GM12875 (cell line): ENCODE measurements around the gene THSD4.

Source experiments
- H3K4me3 ChIP-seq: one replicate; pipeline ENCODE4 v1.5.1; 2011; ENCODE audit warnings: low read depth, low read length, control low read depth
- TF ChIP-seq, protein P1 (sequence below): IDR thresholded peaks from 2 replicates; pipeline ENCODE4 v1.5.1; 2011; ENCODE audit warnings: low read depth, mild to moderate bottlenecking, control low read depth, inconsistent platforms, low read length, moderate library complexity, borderline replicate concordance; ENCODE audit not compliant: insufficient read depth

THSD4 gene

GRCh38 chr15:71585159-71585558 lies 469.9 kb downstream of the THSD4 start:
- TF ChIP-seq, protein P1, sequence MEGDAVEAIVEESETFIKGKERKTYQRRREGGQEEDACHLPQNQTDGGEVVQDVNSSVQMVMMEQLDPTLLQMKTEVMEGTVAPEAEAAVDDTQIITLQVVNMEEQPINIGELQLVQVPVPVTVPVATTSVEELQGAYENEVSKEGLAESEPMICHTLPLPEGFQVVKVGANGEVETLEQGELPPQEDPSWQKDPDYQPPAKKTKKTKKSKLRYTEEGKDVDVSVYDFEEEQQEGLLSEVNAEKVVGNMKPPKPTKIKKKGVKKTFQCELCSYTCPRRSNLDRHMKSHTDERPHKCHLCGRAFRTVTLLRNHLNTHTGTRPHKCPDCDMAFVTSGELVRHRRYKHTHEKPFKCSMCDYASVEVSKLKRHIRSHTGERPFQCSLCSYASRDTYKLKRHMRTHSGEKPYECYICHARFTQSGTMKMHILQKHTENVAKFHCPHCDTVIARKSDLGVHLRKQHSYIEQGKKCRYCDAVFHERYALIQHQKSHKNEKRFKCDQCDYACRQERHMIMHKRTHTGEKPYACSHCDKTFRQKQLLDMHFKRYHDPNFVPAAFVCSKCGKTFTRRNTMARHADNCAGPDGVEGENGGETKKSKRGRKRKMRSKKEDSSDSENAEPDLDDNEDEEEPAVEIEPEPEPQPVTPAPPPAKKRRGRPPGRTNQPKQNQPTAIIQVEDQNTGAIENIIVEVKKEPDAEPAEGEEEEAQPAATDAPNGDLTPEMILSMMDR, result no peak
- no peak overlapping the region for H3K4me3 ChIP-seq

DNA sequence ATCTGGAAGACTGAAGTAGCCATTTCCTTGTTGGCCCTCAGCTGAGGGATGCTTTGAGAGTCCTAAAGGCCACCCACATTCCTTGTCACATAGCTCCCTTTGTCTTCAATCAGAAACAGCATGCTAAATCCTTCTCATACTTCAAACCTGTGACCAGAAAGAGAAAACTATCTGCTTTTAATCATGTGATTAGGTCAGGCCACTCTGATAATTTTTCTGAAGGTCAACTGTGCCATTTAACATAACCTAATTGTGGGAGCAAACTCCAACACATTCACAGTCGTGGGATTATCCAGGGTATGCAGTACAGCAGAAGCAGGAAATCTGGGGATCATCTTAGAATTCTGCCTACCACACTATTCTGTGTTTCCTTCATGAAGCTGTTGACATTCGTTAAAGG lies 471.2 kb downstream of the THSD4 start:
- TF ChIP-seq, protein P1, result no peak
- no peak overlapping the region for H3K4me3 ChIP-seq

DNA sequence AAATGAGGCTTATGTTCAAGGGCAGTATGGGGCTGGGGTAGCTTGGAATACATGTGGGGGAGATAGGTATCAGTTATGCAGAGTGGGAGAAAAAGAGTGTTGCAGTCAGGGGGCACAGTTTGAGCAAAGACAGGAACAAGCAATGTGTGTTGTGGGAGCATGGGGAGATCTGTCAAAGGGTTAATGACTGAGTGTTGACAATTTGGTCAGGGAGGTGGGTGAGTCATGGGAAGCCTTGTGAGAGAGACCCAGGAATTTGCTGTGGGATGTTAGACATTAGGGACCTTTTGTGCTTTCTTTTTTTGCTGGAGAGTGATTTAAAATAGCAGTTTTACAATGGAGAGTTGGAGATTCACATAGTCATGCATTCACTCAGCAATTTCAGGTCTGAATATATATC lies 473.5 kb downstream of the THSD4 start:
- H3K4me3 ChIP-seq, result no peak overlapping the region
- TF ChIP-seq, protein P1, result no peak

DNA sequence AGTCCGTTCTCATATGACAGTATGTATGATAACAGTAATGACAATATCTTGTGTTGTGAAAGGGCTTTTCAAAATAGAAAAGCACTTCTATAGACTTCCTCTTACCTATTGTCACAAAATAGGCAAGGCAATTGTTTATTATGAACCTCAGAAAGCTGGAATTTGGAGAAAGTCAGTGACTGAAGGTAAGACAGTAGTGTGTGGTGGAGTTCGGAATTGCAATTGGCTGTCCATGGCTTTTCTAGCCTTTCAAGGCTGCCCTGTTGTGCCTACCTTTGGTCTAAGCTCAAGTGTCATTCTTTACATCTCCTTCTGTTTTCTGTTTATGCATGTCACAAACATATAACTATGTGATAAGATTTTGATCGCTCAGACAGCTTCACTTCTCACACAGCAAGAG lies 475.8 kb downstream of the THSD4 start:
- no peak overlapping the region for H3K4me3 ChIP-seq
- TF ChIP-seq, protein P1, result no peak

GRCh38 chr15:71592203-71592602 lies 476.9 kb downstream of the THSD4 start:
- TF ChIP-seq, protein P1, result no peak
- no peak overlapping the region for H3K4me3 ChIP-seq

DNA sequence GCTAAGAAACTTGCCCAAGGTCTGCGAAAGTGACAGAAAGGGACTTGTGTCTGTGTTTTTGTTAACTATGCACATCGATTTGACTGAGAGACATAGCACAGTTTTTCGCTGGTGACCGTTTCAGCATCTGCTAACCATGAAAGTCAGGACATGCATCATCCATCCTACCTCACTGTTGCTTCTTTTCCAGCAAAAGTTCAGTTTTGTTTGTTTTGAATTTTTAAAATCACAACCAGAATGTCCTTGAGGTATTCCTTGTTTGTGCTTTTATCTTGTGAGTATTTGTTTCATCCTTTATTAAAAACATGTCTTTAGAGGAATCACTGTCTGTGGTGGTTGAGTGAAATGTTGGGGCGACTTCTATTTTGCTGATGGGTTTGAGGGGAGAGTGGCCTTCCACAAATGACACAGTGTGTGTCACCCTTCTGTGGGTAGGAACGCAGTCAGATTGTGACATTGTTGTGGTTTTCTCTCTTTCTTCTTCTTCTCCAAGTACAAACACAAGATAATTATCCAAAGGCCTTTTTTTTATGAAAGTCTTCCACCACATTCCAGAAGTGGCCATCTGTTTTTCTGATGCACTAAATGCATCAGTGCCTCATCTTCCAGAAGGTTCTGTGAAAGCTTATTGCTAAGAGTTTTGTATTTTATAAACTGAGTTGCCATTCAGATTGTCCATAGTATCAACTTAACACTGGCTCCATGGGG lies 480.7 kb downstream of the THSD4 start:
- H3K4me3 ChIP-seq, result no peak overlapping the region
- TF ChIP-seq, protein P1, result no peak

- H3K4me3 ChIP-seq, result no peak overlapping the region
- TF ChIP-seq, protein P1, result no peak
Observed at GRCh38 chr15:71596672-71597071, 481.4 kb downstream of the THSD4 start.
